Measurements from ENCODE around the gene BTBD8.

BTBD8 gene

DNA sequence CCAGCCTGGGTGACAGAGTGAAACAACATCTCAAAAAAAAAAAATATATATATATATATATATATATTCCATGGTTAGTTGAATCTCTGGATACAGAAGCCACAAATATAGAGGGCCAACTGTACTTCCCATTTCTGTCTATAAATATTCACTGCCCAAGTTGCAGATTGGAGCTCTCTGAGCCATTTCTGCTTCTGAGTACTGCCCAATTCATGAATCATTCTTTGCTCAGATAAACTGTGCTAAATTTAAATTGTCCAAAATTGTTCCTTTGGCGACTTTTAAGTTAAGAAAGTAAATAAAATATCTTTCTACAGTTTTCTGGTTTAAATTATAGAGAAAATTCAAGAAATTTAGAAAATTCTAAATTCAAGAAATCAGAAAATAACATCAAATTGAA lies 114.4 kb downstream of the BTBD8 start:
- no peak for DNase-seq

DNA sequence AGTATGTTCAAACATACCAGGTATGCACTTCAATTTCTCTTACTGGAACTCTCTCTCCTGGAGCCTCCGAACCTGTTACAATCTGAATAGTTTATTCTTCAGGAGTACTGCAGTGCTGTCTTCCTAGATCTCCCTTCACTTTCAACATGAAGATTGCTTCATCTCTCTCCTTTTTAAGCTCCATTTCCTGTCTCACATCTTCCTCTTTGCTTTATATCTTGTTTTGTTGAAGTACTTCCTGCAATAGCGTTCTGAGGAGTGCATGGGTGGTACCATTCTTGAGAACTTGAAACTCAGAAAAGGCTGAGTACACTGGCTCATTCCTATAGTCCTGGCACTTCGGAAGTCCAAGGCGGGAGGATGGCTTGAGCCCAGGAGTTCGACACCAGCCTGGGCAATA lies 121.8 kb downstream of the BTBD8 start:
- no peak for DNase-seq

DNA sequence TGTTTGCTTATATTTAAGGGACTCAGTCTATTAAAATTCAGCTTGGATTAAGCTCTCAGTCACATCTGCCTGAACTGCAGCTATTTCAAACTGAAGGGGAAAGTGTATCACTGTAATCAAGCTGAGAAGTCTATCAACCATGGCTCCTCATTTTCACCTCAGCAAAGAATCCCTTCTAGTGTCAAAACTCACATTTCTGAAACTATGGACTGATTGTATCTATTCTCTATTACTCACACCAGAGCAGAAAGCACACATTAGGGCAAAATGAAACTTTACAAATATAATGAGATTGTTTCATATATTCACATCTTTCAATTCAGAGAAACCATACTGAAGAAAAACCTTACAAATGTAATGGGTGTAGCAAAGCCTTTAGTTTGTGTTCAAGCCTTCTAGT lies 123.0 kb downstream of the BTBD8 start:
- no peak for DNase-seq

DNA sequence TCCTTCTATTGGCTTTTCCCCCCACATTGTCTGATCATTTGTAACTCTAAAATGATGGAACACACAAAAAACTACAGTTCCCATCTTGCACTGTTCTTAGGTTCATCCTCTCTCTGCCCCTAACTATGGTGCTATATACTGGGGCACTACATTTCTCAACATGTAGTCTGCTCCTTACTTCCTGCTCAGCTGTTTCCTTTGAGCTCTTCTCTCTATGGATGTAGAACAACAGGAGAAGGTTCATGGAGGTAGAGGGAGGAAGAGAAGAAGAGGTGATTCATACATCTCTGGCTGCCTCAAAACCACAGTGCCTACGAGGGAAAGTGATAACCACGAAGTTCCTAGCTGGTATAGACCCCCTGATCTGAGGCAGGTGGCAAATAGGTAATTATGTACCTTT lies 130.6 kb downstream of the BTBD8 start:
- peak; percentile 39 for DNase-seq

DNA sequence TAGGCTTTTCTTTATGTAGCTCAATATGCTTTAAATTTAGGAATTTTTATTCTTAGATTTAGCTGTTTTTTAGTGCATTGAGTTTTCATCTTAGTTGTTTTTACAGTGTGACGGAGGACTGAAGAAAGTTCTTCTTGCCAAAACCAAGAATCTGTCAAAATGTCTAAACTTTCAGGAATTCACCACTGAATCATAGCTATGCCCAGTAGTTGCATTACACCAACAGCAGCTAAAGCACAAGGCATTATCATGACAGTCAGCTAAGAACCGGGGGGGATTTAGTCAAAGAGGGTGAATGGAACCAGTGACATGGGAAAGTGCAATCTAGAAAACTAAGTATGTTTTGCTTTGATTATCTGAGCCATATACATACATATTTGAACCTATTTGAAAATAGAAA lies 131.0 kb downstream of the BTBD8 start:
- peak; percentile 63 for DNase-seq

DNA sequence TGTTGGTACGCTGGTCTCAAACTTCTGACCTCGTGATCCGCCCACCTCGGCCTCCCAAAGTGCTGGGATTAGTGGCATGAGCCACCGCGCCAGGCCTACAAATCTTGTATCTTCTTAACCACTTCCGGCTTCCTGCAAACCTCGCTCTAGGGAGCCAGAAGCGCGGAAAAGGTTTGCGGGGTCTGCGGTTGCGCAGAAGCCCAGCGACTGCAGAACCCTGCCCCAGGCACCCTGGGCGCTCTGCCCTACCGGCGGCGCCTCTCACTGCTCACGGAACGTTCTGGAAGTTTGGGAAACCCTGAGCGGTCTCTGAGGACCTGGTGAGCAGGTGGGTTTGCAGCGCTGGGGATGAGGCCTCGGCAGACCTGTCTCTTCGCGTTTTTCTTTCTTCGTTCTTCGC lies 137.6 kb downstream of the BTBD8 start, which contains the start of gene C1orf146:
Gene C1orf146, plus strand, starts transcription at position 195 of the 400 bp plus-strand sequence. CDS start 13,506 bp downstream, outside the sequence.
- no peak for DNase-seq

DNA sequence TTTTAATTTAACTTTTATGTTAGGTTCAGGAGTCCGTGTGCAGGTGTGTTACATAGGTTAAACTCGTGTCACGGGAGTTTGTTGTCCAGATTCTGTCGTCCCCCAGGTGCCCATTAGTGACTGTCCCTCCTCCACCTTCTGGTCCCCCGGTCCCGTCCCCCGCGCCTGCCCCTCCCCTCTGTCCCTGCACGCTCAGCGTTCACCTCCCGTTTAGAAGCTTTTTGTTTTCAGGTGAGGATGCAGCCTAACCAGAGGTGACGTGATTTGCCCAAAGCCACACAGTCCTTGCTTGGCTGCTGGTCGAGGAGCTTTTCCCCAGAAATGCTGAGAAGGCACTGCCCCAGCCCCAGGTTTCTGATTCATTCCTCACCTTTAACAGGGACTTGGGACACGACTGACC lies 138.4 kb downstream of the BTBD8 start:
- DNase-seq: no peak

DNA sequence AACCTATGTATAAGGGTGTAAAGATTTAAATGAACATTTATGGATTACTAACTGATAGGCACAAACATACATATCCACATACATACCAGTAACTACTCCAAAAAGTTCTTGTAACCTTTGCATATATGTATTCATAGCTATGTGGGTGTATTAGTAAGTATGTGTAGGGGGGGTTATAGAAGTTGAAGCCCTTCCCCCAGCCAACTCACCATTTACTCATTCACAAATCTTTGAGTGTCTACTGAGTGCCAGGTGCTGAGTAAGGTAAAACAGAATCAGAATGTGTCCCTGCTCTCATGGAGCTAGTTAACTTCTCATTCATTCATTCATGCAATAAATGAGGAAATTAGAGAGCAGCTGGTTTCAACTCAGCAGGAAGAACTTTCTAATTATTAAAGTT lies 138.9 kb downstream of the BTBD8 start:
- no peak for DNase-seq

DNA sequence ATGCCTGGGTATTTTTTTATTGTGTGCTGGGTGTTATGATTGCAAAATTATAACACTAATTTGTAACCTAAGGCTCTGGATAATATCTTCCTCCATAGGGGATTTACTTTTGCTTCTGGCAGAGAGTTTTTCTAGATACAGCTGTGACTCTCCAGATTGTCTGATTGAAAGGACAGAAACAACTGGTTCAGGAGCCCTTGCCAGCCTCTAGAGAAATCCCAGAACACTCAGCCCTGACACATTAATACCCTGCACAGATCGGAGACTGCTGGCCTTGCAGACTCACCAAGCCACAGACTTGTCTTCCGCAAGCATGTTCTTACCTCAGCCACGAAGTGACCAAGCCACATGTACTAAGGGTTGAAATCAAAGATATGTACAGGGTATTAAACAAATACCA lies 148.3 kb downstream of the BTBD8 start:
- DNase-seq: no peak

DNA sequence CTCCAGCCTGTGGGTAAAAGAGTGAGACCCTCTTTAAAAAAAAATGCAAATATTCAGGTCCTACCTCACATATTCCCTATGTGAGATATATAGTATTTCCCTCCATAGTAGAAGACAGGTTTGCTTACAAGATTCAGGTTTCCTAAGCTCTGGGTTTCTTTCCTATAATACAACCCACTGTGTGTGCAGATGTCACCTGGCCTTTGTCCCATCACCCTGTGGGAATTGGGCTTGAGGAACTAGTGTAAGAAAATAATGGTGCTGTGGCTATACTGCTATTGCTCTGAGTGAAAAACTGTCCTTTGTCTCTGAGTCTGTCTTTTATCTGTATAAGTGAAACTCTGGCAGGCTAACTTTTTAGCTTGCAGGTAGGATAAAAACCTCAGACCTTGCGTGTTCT lies 150.6 kb downstream of the BTBD8 start:
- DNase-seq: no peak
